Pancreas (tissue), 10 donors: ENCODE data around the gene FRMD5. TPM values are rescaled to one million over a fixed set of nuclear protein-coding genes. Genes with fewer than 3 reads are reported as not detected.
"Not testable (repeated sequence)": the region's sequence is repeated elsewhere in the genome, so short reads cannot be mapped to it uniquely, and the experiment has no call there.

ENCODE experiments used
- ATAC-seq, 4 donors: fragments of 200-7000 bp; cut with Tn5 transposase; one replicate each; pipeline versions ENCODE4 v1.8.0 to v1.9.1; 2020; ENCODE audit warnings: mild to moderate bottlenecking in 4 of 4, moderate library complexity in 4 of 4
- DNase-seq, 6 donors: peaks; one replicate each; pipeline ENCODE4 v3.0.0-alpha.2; 2020
- FAIRE-seq: peaks from 2 replicates; lab custom pipeline; 2012; peaks lifted over from hg19 to GRCh38; lab: Jason Lieb, UNC
- H3K27ac ChIP-seq, 4 donors: fragments of 200-600 bp; sonication (generic); 1 replicate in 3 of 4; 2 replicates in 1 of 4; pipeline versions ENCODE4 v1.5.0 to v1.8.0; 2020
- H3K27me3 ChIP-seq, 4 donors: fragments of 200-600 bp; one replicate each; pipeline ENCODE4 v1.8.0; 2021
- H3K36me3 ChIP-seq, 3 donors: fragments of 200-600 bp; sonication (generic) in 1 of 3; one replicate each; pipeline versions ENCODE4 v1.5.0 to v1.8.0; 2020 to 2021
- H3K4me1 ChIP-seq, 3 donors: fragments of 200-600 bp; one replicate each; pipeline ENCODE4 v1.8.0; 2021
- H3K4me3 ChIP-seq, 4 donors: fragments of 200-600 bp; sonication (generic) in 2 of 4; one replicate each; pipeline versions ENCODE4 v1.5.0 to v1.8.0; 2020 to 2021
- H3K9me3 ChIP-seq, 4 donors: fragments of 200-600 bp; one replicate each; pipeline ENCODE4 v1.8.0; 2021
- WGBS, 2 donors: extraction: QIAGEN DNeasy Blood & Tissue Kit; methylation state at CpG; one replicate each; pipeline ENCODE4 v1.1.7; 2013; 5-methylcytosine and 5-hydroxymethylcytosine counted together
- intact Hi-C, 3 donors: fragments of 100-400 bp; cut with DNase I; formaldehyde crosslinking; loops; one replicate each; pipeline versions ENCODE4 v1.11.1 to v1.14.2; 2022
- polyA plus RNA-seq, 2 donors: library from polyadenylated mRNA; stranded (reverse); fragments of 200-250 nt; gene quantifications; one replicate each; pipeline ENCODE4 v1.2.3, GENCODE V29; 2013
- total RNA-seq, 6 donors: library from RNA; stranded (reverse); fragmentation: NEBNext Ultra II Directional in 4 of 6; extraction: Animal tissue kit (Norgen Biotek cat#: 25700) in 4 of 6; gene quantifications; one replicate each; pipeline versions ENCODE4 v1.2.1 to v1.2.4, GENCODE V29; 2021 to 2023
- TF ChIP-seq, protein P1 (sequence below), 4 donors: fragments of 200-600 bp; sonication (generic) in 3 of 4; IDR thresholded peaks; one replicate each; pipeline versions ENCODE4 v1.5.0 to v1.8.0; 2021; ENCODE audit warnings: antibody characterized with exemption in 4 of 4
- donor health status: healthy with polysubstance abuse.
- donor health status: DM: no; HTN: no; CAD: no; lungs with moderate emphysema.
- donor health status: DM: no; HTN: no; CAD: no.
- donor health status: control.
- donor health status: control.
- donor health status: Bipolar disorder and iron deficiency.
- donor health status: DM: yes; HTN: yes; CAD: no.
- donor health status: DM: no; HTN: no; CAD: no.
- donor health status: DM: no; HTN: no; CAD: no.
- donor health status: DM: yes; HTN: yes; CAD: no.

Gene FRMD5
- total and polyA plus RNA-seq, 8 donors, result 0.04 to 1.5 (median 0.35) TPM; not detected in 1

DNA sequence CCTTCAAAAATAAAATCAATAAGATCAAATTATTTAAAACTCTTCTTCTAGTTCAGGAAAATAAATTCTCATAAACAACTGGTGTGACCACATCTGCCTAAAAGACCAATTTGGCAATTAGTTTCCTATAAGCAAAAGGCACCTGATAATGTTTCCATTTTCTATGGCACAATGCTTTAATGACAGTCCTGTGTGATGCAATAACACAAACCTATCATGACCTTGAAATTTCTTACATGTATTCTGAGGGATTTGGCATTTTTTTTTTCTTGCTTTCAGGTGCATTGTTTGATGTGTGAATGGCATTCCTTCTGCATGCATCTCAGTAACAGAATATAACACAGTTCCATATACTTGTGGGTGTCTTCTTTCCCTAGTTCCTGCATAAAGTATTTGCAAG, 32.5 kb upstream of the FRMD5 start:
- Histone ChIP-seq H3K27me3 (no peaks in the 10 kb centered on the region), H3K4me1 (no peaks in the 10 kb centered on the region), H3K27ac (no peak overlapping the region), H3K36me3 (no peaks in the 10 kb centered on the region), H3K4me3 (no peak overlapping the region), H3K9me3 (no peaks in the 10 kb centered on the region)
- FAIRE-seq (no peak), ATAC-seq (no peak), DNase-seq (no peak)
- intact Hi-C loops, result no loop called here
- TF ChIP-seq, protein P1, sequence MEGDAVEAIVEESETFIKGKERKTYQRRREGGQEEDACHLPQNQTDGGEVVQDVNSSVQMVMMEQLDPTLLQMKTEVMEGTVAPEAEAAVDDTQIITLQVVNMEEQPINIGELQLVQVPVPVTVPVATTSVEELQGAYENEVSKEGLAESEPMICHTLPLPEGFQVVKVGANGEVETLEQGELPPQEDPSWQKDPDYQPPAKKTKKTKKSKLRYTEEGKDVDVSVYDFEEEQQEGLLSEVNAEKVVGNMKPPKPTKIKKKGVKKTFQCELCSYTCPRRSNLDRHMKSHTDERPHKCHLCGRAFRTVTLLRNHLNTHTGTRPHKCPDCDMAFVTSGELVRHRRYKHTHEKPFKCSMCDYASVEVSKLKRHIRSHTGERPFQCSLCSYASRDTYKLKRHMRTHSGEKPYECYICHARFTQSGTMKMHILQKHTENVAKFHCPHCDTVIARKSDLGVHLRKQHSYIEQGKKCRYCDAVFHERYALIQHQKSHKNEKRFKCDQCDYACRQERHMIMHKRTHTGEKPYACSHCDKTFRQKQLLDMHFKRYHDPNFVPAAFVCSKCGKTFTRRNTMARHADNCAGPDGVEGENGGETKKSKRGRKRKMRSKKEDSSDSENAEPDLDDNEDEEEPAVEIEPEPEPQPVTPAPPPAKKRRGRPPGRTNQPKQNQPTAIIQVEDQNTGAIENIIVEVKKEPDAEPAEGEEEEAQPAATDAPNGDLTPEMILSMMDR (IDR thresholded peaks at IDR 0.05), result no peak

GRCh38 chr15:44227001-44227400, 31.9 kb upstream of the FRMD5 start:
- H3K9me3 ChIP-seq, ATAC-seq, H3K4me3 ChIP-seq, H3K27ac ChIP-seq, DNase-seq, FAIRE-seq, H3K4me1 ChIP-seq, H3K36me3 ChIP-seq, H3K27me3 ChIP-seq, intact Hi-C loops: not testable (repeated sequence)
- 85 to 89% methylated on average over 4 of the region's 4 CpGs for WGBS, 2 donors

- no peak overlapping the region for H3K4me3 ChIP-seq
- no peaks in the 10 kb centered on the region for H3K4me1 ChIP-seq
- WGBS, 2 donors, result 59 to 60% methylated on average over 1 of the region's 1 CpG
- no peak for ATAC-seq
- FAIRE-seq, result no peak
- no peaks in the 10 kb centered on the region for H3K36me3 ChIP-seq
- H3K27ac ChIP-seq, result no peak overlapping the region
- H3K27me3 ChIP-seq, result no peaks in the 10 kb centered on the region
- intact Hi-C loops, result no loop called here
- no peak for DNase-seq
- TF ChIP-seq, protein P1 (IDR thresholded peaks at IDR 0.05), result no peak
- H3K9me3 ChIP-seq, result no peaks in the 10 kb centered on the region
Measured at GRCh38 chr15:44222478-44222877, 27.4 kb upstream of the FRMD5 start.

GRCh38 chr15:44219073-44219472, 24.0 kb upstream of the FRMD5 start:
- H3K36me3 ChIP-seq, result no peaks in the 10 kb centered on the region
- no peak overlapping the region for H3K27ac ChIP-seq
- H3K9me3 ChIP-seq, result no peaks in the 10 kb centered on the region
- FAIRE-seq, result no peak
- TF ChIP-seq, protein P1 (IDR thresholded peaks at IDR 0.05), result no peak
- intact Hi-C loops, result no loop called here
- 57 to 65% methylated on average over 3 of the region's 3 CpGs for WGBS, 2 donors
- no peak overlapping the region for H3K4me3 ChIP-seq
- ATAC-seq, result no peak
- no peak for DNase-seq
- H3K27me3 ChIP-seq, result no peaks in the 10 kb centered on the region
- H3K4me1 ChIP-seq, result no peaks in the 10 kb centered on the region

- TF ChIP-seq, protein P1 (IDR thresholded peaks at IDR 0.05), result no peak
- DNase-seq, result no peak
- Histone ChIP-seq H3K4me3 (no peak overlapping the region), H3K27me3 (no peaks in the 10 kb centered on the region), H3K4me1 (no peaks in the 10 kb centered on the region), H3K27ac (no peak overlapping the region), H3K36me3 (no peaks in the 10 kb centered on the region), H3K9me3 (no peaks in the 10 kb centered on the region)
- no peak for FAIRE-seq
- ATAC-seq, result no peak
- 23 to 36% methylated on average over 1 of the region's 1 CpG for WGBS, 2 donors
- intact Hi-C loops, result no loop called here
Measured at GRCh38 chr15:44216958-44217357, 21.9 kb upstream of the FRMD5 start.
